Activated CD4-positive, CD25-positive, alpha-beta regulatory T cell treated with anti-CD3 and anti-CD28 coated beads, Interleukin-2, amount 50 U/mL, for 16 hours (primary cell): ENCODE results near the gene ANKRD23.

Experiments used
- DNase-seq: peaks from one replicate; pipeline ENCODE4 v3.0.0-alpha.2; 2020; ENCODE audit warnings: low read depth, low spot score

The ANKRD23 gene

GRCh38 chr2:96838345-96839292 lies 5.2 kb downstream of the ANKRD23 start:
- no peak for DNase-seq

GRCh38 chr2:96837575-96837974 lies 6.2 kb downstream of the ANKRD23 start:
- DNase-seq: no peak

GRCh38 chr2:96835830-96836229 lies 8.0 kb downstream of the ANKRD23 start:
- no peak for DNase-seq

DNA sequence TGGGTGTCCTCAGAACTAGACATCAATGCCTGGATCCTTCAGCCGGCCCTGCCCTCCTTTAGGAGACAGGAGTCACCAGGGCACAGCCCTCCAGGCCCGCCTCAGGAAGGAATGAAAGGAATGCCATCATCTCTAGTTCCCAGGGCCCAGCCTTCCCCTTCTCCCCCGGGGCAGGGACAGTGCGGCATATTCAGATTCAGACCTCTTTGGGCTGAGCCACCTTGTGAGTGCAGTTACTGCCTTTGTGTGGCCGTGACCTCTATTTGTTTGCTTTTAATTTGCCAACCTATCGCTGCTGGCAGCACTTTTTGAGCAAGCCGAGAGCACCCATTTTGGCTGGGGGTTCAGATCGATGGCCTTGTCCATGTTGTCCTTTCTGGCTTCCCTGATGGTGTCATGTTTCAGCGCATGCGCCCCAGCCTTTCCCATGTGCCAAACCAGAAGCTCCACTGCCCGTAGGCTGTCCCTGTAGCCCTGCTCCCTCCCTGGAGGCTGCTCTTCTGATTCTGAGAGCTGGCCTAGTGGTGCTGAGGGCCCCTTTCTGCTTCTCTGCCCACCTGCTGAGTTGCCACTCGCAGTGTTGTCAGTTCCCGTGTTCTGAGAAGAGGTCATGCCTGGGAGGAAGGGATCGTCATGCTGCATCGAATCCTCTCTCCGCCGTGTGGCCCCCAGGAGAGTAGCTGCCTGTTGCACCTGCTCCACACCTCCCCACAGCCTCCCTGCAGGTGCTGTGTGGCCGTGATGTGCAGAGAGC lies 10.9 kb downstream of the ANKRD23 start:
- no peak for DNase-seq

DNA sequence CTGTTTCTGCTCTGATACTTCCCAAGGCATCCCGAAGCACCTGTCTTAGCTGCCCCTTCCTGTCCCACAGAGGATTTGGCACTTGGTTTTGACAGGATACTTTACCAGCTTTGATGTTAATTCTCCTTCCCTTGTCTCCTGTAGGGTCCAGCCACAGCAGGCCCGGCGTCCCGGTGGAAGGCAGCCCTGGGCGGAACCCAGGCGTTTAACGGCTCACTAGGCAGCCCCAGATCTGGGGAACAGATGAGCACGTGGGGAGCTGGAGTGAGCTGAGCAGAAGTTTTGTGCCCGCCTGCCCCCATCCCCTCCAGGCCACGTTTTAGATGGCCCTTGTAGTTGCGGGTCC lies 11.4 kb downstream of the ANKRD23 start:
- DNase-seq: no peak

GRCh38 chr2:96831679-96832078 lies 12.1 kb downstream of the ANKRD23 start:
- no peak for DNase-seq

DNA sequence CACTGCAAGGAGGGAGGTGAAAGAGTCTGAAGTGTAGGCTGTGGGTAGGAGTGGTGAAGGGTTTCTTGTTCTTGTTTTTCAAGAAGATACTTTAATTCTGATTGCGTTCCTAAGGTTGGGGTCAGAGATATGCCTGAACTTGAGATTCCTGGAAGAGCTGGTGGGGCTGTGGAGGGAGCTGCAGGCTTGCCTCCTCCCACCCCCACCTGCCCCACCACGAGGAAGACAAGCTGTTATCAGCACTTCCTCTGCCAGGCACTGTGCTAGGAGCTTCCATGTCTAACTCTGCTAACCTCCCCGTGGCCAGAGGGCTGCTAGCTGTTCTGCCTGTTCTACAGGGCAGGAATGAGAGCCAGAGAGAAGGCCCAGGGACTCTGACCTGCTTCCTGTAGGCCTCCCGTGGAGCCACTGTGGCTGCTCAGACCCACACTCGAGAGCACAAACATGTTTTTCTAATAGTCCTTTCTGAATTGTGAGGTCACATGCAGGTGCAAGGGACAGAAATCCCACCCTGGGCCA lies 13.7 kb downstream of the ANKRD23 start:
- no peak for DNase-seq

- no peak for DNase-seq
These were observed 14.9 kb downstream of the ANKRD23 start for GRCh38 chr2:96828874-96829273.

- DNase-seq: no peak
These were observed 15.4 kb downstream of the ANKRD23 start for GRCh38 chr2:96828436-96828835.

- no peak for DNase-seq
These were observed 17.1 kb downstream of the ANKRD23 start for GRCh38 chr2:96826546-96827278.

DNA sequence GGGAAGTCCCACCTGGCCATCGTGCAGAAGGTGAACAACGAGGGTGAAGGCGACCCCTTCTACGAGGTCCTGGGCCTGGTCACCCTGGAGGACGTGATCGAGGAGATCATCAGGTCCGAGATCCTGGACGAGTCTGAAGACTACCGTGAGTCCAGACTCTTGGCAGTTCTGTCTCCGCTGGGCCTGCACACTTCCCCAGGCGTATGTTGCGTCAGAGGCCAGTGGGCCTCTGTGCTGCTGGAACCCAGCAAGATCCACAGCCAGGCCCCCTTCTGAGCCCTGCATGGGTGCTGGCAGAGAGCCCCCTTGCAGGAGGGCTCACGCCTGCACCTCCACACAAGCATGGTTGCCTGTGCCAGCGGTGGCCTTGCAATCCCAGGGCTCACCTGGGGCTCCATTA lies 18.8 kb downstream of the ANKRD23 start:
- DNase-seq: no peak

GRCh38 chr2:96824079-96824870 lies 19.5 kb downstream of the ANKRD23 start:
- no peak for DNase-seq

- no peak for DNase-seq
These were observed 20.6 kb downstream of the ANKRD23 start for GRCh38 chr2:96823198-96823597.

DNA sequence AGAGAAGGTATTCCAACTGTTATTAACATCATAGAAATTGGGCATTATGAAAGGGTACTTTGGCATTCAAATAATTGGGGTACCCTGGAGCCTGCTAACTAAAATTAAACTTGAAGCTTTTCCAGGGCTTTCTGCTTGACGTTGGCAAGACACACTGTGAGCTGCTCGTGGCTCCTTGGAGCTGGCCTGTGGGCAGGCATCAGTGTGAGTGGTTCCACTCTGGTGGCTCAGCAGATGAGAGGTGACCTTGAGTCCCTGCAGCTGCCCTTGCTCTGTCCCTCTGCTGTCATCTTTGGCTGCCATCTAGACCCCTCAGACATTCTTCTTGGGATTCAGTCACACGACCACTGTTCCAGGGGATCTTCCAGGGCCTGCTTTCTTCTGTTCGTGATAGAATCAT lies 21.0 kb downstream of the ANKRD23 start:
- no peak for DNase-seq

DNA sequence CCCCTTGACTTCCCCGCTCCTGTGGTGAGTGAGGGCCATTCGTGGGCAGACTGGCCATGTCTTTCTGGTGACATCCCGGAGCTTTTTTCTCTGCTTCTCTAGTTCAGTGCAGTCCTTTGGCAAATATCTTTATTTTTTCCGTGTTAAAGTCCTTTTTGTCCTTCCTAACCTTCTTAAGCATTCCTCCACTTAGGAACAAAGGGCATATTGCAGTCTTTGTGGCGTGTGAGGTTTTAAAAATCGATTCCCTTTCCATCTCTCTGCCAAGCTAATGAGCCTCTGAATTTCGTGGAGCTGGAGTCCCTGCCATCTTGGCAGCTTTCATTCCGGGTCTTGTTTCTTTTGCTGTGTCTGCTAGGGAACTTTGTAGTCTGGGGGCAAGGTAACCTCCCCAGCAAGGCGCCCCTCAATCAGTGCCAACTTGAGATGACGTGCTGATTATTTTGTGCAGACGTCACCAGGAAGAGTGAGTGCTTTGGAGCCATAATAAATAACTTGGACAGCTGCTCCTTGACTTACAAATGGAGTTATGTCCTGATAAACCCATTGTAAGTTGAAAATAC lies 22.6 kb downstream of the ANKRD23 start:
- no peak for DNase-seq

DNA sequence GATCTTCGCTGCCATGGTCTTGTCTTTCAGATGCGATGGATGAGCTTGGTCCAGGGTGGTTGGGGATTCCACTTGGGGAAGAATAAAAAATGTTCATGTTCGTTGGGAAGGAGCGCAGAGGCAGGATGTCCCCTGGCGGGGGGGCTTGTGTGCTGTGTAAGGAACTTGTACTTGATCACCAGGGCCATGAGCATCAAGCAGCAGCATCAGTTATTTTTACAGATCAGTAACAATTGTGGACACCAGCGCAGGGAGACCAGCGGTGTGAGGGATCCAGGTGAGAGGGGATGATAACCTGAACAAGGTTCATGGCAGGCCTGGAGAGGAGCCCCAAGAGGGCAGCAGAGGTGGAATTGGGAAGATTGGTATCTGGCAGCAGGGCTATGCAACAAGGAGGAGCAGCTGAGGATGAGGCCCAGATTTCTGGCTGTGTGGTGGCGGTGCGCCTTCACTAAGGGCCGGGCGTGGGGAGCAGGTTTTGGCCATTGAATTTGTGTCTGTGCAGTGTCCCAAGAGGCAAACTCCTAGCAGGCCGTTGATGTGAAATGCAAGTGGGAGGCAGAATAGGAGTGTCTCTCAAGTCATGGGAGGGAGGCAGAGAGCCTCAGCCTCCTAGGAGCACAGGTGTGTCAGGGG lies 23.8 kb downstream of the ANKRD23 start:
- DNase-seq: no peak

GRCh38 chr2:96819128-96819875 lies 24.5 kb downstream of the ANKRD23 start:
- no peak for DNase-seq

DNA sequence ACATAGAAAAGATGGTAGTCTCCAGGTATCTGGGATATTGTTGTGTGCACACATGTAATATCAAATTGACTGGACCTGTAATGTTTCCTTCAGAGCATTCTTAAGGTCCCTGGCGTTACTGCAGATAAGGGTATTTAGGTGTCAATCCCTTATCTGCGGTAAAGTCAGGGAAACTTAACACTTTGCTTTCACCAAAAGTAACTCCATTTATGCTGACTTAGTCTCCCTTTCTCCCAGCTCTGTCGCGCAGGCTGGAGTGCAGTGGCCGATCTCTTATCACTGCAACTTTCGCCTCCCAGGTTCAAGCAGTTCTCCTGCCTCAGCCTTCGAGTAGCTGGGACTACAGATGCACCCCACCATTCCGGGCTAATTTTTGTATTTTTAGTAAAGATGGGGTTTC lies 25.9 kb downstream of the ANKRD23 start:
- DNase-seq: no peak

DNA sequence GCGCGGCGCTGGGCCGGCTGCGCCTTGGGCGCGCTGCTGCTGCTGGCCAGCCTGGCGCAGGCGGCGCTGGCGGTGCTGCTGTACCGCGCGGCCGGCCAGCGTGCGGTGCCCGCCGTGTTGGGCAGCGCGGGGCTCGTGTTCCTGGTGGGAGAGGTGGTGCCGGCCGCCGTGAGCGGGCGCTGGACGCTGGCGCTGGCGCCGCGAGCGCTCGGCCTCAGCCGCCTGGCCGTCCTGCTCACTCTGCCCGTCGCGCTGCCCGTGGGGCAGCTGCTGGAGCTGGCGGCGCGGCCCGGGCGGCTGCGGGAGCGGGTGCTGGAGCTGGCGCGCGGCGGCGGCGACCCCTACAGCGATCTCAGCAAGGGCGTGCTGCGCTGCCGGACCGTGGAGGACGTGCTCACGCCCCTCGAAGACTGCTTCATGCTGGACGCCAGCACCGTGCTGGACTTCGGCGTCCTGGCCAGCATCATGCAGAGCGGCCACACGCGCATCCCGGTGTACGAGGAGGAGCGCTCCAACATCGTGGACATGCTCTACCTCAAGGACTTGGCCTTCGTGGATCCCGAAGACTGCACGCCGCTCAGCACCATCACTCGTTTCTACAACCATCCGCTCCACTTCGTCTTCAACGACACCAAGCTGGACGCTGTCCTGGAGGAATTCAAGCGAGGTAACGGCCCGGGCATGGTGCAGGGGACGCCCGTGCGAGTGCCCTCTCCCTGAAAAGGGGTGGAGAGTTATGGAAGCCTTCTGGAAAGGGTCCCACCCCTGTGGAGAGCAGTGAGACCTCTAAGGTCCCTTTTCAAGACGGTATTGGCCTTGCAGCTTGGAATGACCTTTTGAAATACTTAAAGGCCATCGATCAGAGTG lies 26.8 kb downstream of the ANKRD23 start:
- no peak for DNase-seq
